Astrocyte (in vitro differentiated cells and primary cell): ENCODE measurements around the gene ATP2C2.

ENCODE experiments used
- EZH2 ChIP-seq: IDR thresholded peaks from 2 replicates; pipeline ENCODE4 v1.6.1; 2012; ENCODE audit warnings: mild to moderate bottlenecking, low read length, inconsistent platforms; ENCODE audit not compliant: insufficient read depth
- TF ChIP-seq, protein P1 (sequence below): IDR thresholded peaks from 2 replicates; pipeline ENCODE4 v1.5.1; 2011; ENCODE audit warnings: low read depth, mild to moderate bottlenecking, inconsistent platforms, low read length, moderate library complexity; ENCODE audit not compliant: insufficient read depth

DNA sequence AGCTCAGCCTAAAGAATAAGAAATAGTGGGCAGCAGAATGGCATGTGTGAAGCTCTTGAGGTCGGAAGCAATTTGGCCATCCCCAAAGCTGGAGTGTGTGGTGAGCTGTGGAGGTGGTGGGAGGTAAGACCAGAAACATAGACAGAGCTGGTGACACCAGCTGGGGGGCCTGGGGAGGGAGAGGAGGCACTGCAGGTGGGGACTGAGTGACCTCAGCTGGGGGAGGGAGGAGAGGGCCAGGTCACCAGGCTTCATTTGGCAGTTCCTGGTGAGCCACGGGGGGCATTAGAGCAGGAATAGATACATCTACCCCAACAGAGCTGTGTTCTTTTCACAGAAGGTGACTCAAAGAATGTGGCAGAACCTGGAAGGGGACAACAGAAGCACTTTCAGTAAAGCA lies 41.8 kb upstream of the ATP2C2 start:
- TF ChIP-seq, protein P1, sequence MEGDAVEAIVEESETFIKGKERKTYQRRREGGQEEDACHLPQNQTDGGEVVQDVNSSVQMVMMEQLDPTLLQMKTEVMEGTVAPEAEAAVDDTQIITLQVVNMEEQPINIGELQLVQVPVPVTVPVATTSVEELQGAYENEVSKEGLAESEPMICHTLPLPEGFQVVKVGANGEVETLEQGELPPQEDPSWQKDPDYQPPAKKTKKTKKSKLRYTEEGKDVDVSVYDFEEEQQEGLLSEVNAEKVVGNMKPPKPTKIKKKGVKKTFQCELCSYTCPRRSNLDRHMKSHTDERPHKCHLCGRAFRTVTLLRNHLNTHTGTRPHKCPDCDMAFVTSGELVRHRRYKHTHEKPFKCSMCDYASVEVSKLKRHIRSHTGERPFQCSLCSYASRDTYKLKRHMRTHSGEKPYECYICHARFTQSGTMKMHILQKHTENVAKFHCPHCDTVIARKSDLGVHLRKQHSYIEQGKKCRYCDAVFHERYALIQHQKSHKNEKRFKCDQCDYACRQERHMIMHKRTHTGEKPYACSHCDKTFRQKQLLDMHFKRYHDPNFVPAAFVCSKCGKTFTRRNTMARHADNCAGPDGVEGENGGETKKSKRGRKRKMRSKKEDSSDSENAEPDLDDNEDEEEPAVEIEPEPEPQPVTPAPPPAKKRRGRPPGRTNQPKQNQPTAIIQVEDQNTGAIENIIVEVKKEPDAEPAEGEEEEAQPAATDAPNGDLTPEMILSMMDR = no peak
- no peak for TF ChIP-seq EZH2
